ENCODE results near the gene CCDC197. TPM values are rescaled to one million over a fixed set of nuclear protein-coding genes. Genes with fewer than 3 reads are reported as not detected.

The CCDC197 gene
- total RNA-seq, 1 experiment from 2014 or later = not detected

DNA sequence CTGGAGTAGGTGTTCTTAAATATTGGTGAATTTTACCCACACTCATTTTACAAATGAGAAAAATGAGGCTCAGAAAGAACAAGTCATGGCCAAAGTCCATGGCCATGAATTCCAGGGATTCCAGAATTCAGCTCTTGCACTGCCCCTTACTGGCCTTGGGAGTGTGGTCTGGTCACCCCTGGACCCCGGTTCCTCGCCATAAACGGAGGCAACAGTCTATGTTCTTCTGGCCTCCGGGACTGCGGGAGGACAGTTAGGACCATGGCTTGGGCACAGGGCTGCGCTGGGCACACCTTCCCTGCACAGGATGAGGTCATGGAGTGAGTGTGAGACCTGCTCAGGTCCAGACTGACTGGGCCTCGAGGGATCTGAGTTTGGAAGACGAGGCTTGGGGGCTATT is 6.9 kb downstream of the CCDC197 start:
- Histone ChIP-seq H3F3A (ENCODE audit: insufficient read depth, low read depth) (no peaks in the 10 kb centered on the region), H3K4me3 (no peak overlapping the region), H3K4me2 (no peak overlapping the region), H3K4me1 (replicated peaks; ENCODE audit: insufficient read depth) (no peaks in the 10 kb centered on the region), H3K36me3 (ENCODE audit: low read depth) (no peaks in the 10 kb centered on the region), H3K9me3 (ENCODE audit: insufficient read depth, low read depth) (no peaks in the 10 kb centered on the region), H4K20me1 (ENCODE audit: insufficient read depth) (no peaks in the 10 kb centered on the region), H3K79me2 (ENCODE audit: low read depth) (no peaks in the 10 kb centered on the region), H3K27me3 (ENCODE audit: insufficient read depth, low read depth) (no peaks in the 10 kb centered on the region), H3K27ac (no peak overlapping the region), H2AFZ (no peak overlapping the region), H3K9me2 (ENCODE audit: insufficient read depth) (no peaks in the 10 kb centered on the region)
- ChIA-PET POLR2A (ENCODE audit: unreplicated experiment) (no interaction called here), CTCF (no interaction called here)
- intact Hi-C loops (cut with micrococcal nuclease; ENCODE audit: unreplicated experiment) = no loop called here
- no peak for TF ChIP-seq EZH2 (IDR thresholded peaks at IDR 0.05; ENCODE audit: low read depth)
- TF ChIP-seq, protein P1, sequence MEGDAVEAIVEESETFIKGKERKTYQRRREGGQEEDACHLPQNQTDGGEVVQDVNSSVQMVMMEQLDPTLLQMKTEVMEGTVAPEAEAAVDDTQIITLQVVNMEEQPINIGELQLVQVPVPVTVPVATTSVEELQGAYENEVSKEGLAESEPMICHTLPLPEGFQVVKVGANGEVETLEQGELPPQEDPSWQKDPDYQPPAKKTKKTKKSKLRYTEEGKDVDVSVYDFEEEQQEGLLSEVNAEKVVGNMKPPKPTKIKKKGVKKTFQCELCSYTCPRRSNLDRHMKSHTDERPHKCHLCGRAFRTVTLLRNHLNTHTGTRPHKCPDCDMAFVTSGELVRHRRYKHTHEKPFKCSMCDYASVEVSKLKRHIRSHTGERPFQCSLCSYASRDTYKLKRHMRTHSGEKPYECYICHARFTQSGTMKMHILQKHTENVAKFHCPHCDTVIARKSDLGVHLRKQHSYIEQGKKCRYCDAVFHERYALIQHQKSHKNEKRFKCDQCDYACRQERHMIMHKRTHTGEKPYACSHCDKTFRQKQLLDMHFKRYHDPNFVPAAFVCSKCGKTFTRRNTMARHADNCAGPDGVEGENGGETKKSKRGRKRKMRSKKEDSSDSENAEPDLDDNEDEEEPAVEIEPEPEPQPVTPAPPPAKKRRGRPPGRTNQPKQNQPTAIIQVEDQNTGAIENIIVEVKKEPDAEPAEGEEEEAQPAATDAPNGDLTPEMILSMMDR (conservative IDR thresholded peaks at IDR 0.05) = no peak
- no peak for DNase-seq
- BruUV-seq (replicated peaks) = no TSS peak

DNA sequence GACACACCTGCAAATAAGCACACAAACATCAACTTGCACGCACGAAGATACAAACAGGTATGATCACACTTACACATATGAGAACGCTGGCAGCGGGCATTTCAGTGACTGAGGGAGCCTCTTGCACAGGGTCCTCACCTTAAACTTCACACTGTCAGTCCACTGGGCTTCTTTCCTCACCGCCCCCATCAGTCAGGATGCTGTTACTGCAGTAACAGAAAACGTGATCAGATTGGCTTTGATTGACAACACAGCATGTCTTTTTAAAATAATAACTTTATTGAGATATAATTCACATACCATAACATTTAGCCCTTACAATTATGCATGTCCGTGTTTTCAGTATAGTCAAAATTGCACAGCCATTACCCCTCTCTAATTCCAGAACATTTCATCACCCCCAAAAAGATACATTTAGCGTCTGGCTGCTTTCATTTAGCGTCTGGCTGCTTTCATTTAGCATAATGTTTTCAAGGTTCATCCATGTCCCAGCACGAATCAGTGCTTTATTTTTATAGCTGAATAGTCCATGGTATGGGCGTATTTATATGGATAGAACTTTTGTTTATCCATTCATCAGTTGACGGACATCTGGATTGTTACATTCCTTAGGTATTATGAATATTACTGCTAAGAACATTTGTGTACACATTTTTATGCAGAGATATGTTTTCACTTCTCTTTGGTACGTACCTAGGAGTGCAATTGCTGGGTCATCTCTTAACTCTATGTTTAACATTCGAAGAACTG is 8.4 kb downstream of the CCDC197 start:
- no peak for TF ChIP-seq EZH2 (IDR thresholded peaks at IDR 0.05; ENCODE audit: low read depth)
- TF ChIP-seq, protein P1 (conservative IDR thresholded peaks at IDR 0.05) = peak; percentile 49; the same call in 1 of the 2 replicates
- ChIA-PET POLR2A (ENCODE audit: unreplicated experiment) (no interaction called here), CTCF (no interaction called here)
- Histone ChIP-seq H3K4me3 (no peak overlapping the region), H3K79me2 (ENCODE audit: low read depth) (no peaks in the 10 kb centered on the region), H3K36me3 (ENCODE audit: low read depth) (no peaks in the 10 kb centered on the region), H3K27me3 (ENCODE audit: insufficient read depth, low read depth) (no peaks in the 10 kb centered on the region), H3K27ac (no peak overlapping the region), H3K9me3 (ENCODE audit: insufficient read depth, low read depth) (no peaks in the 10 kb centered on the region), H4K20me1 (ENCODE audit: insufficient read depth) (no peaks in the 10 kb centered on the region), H3F3A (ENCODE audit: insufficient read depth, low read depth) (no peaks in the 10 kb centered on the region), H2AFZ (no peak overlapping the region), H3K9me2 (ENCODE audit: insufficient read depth) (no peaks in the 10 kb centered on the region), H3K4me2 (no peak overlapping the region), H3K4me1 (replicated peaks; ENCODE audit: insufficient read depth) (no peaks in the 10 kb centered on the region; the same call in 1 of the 2 replicates)
- BruUV-seq (replicated peaks) = no TSS peak
- intact Hi-C loops (cut with micrococcal nuclease; ENCODE audit: unreplicated experiment) = no loop called here
- no peak for DNase-seq

DNA sequence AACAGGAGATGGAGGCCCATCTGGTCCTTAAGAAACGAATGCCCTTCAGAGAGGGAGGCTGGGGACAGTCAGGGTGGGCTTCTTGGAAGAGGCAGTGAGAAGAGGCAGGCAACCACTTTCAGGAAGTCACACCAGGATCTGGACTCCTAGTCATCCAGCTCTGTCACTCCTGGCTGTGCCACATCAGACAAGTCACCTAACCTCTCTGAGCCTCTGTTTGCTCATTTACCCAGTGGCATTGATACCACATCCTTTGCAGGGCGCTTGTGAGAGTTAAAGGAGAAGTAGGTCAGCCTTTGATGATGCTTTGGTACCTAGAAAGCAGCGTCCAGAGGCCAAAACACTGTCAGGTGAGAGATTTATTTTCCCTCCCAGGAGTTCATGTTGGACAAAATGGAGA is 11.1 kb downstream of the CCDC197 start:
- H3K4me3 ChIP-seq = no peak overlapping the region
- no peaks in the 10 kb centered on the region for H3K9me2 ChIP-seq (ENCODE audit: insufficient read depth)
- ChIA-PET CTCF (no interaction called here), POLR2A (ENCODE audit: unreplicated experiment) (no interaction called here)
- H3F3A ChIP-seq (ENCODE audit: insufficient read depth, low read depth) = no peaks in the 10 kb centered on the region
- no peak overlapping the region for H3K27ac ChIP-seq
- H3K36me3 ChIP-seq (ENCODE audit: low read depth) = no peaks in the 10 kb centered on the region
- no peak for TF ChIP-seq EZH2 (IDR thresholded peaks at IDR 0.05; ENCODE audit: low read depth)
- TF ChIP-seq, protein P1 (conservative IDR thresholded peaks at IDR 0.05) = no peak
- BruUV-seq (replicated peaks) = no TSS peak
- H2AFZ ChIP-seq = no peak overlapping the region
- H3K4me2 ChIP-seq = no peak overlapping the region
- no peaks in the 10 kb centered on the region for H3K27me3 ChIP-seq (ENCODE audit: insufficient read depth, low read depth)
- DNase-seq = no peak
- no peaks in the 10 kb centered on the region for H3K79me2 ChIP-seq (ENCODE audit: low read depth)
- H3K9me3 ChIP-seq (ENCODE audit: insufficient read depth, low read depth) = no peaks in the 10 kb centered on the region
- H4K20me1 ChIP-seq (ENCODE audit: insufficient read depth) = no peaks in the 10 kb centered on the region
- H3K4me1 ChIP-seq (replicated peaks; ENCODE audit: insufficient read depth) = no peaks in the 10 kb centered on the region; the same call in 1 of the 2 replicates
- intact Hi-C loops (cut with micrococcal nuclease; ENCODE audit: unreplicated experiment) = no loop called here
